ENCODE results near the gene PRDM16. TPM values are rescaled to one million over a fixed set of nuclear protein-coding genes. Genes with fewer than 3 reads are reported as not detected.

The PRDM16 gene
- total RNA-seq, 1 experiment from 2014 or later: 22.3 TPM

GRCh38 chr1:3404301-3404700 lies 335.3 kb downstream of the PRDM16 start:
- POLR2A ChIA-PET: no interaction called here
- in situ Hi-C loops (cut with HindIII; ENCODE audit: low pct_unique_long_range_greater_than_20kb, low sequenced_read_pairs): no loop called here
- no peaks in the 10 kb centered on the region for H3K9me3 ChIP-seq (ENCODE audit: control insufficient read depth, insufficient read depth, low read depth, low read length)

GRCh38 chr1:3404801-3405200 lies 335.8 kb downstream of the PRDM16 start:
- ATAC-seq: no peak
- ChIA-PET CTCF (no interaction called here), POLR2A (no interaction called here)
- Histone ChIP-seq H3K4me3 (ENCODE audit: low read depth in 2 of 2, low read length in 2 of 2) (no peak overlapping the region), H3K4me1 (ENCODE audit: control insufficient read depth, insufficient read depth, low read length) (no peaks in the 10 kb centered on the region), H3K27me3 (ENCODE audit: control insufficient read depth, insufficient read depth, low read length) (no peaks in the 10 kb centered on the region), H3K27ac (ENCODE audit: low read length) (no peak overlapping the region), H3K36me3 (ENCODE audit: control insufficient read depth, insufficient read depth, low read length) (no peaks in the 10 kb centered on the region), H3K9me3 (ENCODE audit: control insufficient read depth, insufficient read depth, low read depth, low read length) (no peaks in the 10 kb centered on the region)
- no TSS peak for BruUV-seq (replicated peaks)
- DNase-seq (ENCODE audit: low read depth, low spot score): no peak
- intact Hi-C loops (cut with micrococcal nuclease; ENCODE audit: unreplicated experiment): no loop called here
- in situ Hi-C loops (cut with HindIII; ENCODE audit: low pct_unique_long_range_greater_than_20kb, low sequenced_read_pairs): no loop called here
- no peak for TF ChIP-seq TCF7L2 (IDR thresholded peaks at IDR 0.05; ENCODE audit: low read depth, low read length)
- TF ChIP-seq CTCF (IDR thresholded peaks at IDR 0.05): no peak
- TF ChIP-seq SIN3A (IDR thresholded peaks at IDR 0.05; ENCODE audit: borderline replicate concordance, insufficient read depth, low read depth, low read length): no peak
- no peak for TF ChIP-seq POLR2AphosphoS5 (IDR thresholded peaks at IDR 0.05; ENCODE audit: low read depth, low read length)
- TF ChIP-seq REST (IDR thresholded peaks at IDR 0.05; ENCODE audit: insufficient read depth in 1 of 2, low read depth in 2 of 2, low read length in 1 of 2): no peak

More at GRCh38 chr1:3404301-3404700, 335.3 kb downstream of the PRDM16 start:
- intact Hi-C loops (cut with micrococcal nuclease; ENCODE audit: unreplicated experiment): no loop called here
- Histone ChIP-seq H3K27ac (ENCODE audit: low read length) (no peak overlapping the region), H3K27me3 (ENCODE audit: control insufficient read depth, insufficient read depth, low read length) (no peaks in the 10 kb centered on the region), H3K4me3 (ENCODE audit: low read depth in 2 of 2, low read length in 2 of 2) (no peak overlapping the region), H3K4me1 (ENCODE audit: control insufficient read depth, insufficient read depth, low read length) (no peaks in the 10 kb centered on the region), H3K36me3 (ENCODE audit: control insufficient read depth, insufficient read depth, low read length) (no peaks in the 10 kb centered on the region)
- CTCF ChIA-PET: no interaction called here
- BruUV-seq (replicated peaks): no TSS peak
- DNase-seq (ENCODE audit: low read depth, low spot score) (no peak), ATAC-seq (no peak)
- TF ChIP-seq POLR2AphosphoS5 (IDR thresholded peaks at IDR 0.05; ENCODE audit: low read depth, low read length): no peak
- no peak for TF ChIP-seq TCF7L2 (IDR thresholded peaks at IDR 0.05; ENCODE audit: low read depth, low read length)
- TF ChIP-seq REST (IDR thresholded peaks at IDR 0.05; ENCODE audit: insufficient read depth in 1 of 2, low read depth in 2 of 2, low read length in 1 of 2): no peak
- no peak for TF ChIP-seq CTCF (IDR thresholded peaks at IDR 0.05)
- TF ChIP-seq SIN3A (IDR thresholded peaks at IDR 0.05; ENCODE audit: borderline replicate concordance, insufficient read depth, low read depth, low read length): no peak
